HFF-Myc (cell line): ENCODE measurements around the gene TTC39B.

ENCODE experiments used
- DNase-seq: peaks from one replicate; pipeline ENCODE4 v3.0.0-alpha.2; 2011; ENCODE audit warnings: low read depth; ENCODE audit errors: extremely low read depth
- H3K4me3 ChIP-seq: replicated peaks from 2 replicates; pipeline ENCODE4 v1.5.1; 2011; ENCODE audit warnings: low read depth, mild to moderate bottlenecking, control low read depth, low read length
- CTCF ChIP-seq: IDR thresholded peaks from 2 replicates; pipeline ENCODE4 v1.5.1; 2012; ENCODE audit warnings: mild to moderate bottlenecking, low read depth, low read length, control low read depth; ENCODE audit errors: missing control alignments

Gene TTC39B

GRCh38 chr9:15317836-15318235, 10.8 kb upstream of the TTC39B start:
- DNase-seq: no peak
- H3K4me3 ChIP-seq: no peak overlapping the region
- no peak for TF ChIP-seq CTCF

DNA sequence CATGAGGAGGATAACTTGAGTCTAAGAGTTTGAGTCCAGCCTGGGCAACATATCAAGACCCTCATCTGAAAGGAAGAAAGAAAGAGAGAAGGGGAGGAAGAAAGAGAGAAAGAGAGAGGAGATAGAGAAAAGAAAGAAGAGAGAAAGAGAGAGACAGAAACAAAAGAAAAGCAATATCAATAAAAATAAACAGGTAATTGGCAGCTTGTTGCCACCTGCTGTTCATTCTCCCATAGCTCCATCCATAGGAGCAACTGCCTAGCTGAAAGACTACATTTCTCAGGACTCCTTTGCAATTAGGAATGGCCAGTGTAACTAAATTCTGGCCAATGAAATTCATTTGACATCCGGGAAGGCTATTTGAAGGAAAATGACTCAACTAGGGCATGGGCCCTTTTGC, 4.6 kb upstream of the TTC39B start:
- no peak for TF ChIP-seq CTCF
- no peak overlapping the region for H3K4me3 ChIP-seq
- DNase-seq: no peak

- no peak for DNase-seq
- TF ChIP-seq CTCF: no peak
- H3K4me3 ChIP-seq: no peak overlapping the region
These were observed 3.3 kb upstream of the TTC39B start for GRCh38 chr9:15310107-15310850.

- no peak overlapping the region for H3K4me3 ChIP-seq
- no peak for TF ChIP-seq CTCF
- no peak for DNase-seq
These were observed 1.5 kb upstream of the TTC39B start for GRCh38 chr9:15308511-15308910.

- DNase-seq: no peak
- H3K4me3 ChIP-seq: peak overlapping the region; percentile 82
- TF ChIP-seq CTCF: no peak
These were observed 466 bp upstream of the TTC39B start for GRCh38 chr9:15307523-15307841.

- peak overlapping the region; percentile 82 for H3K4me3 ChIP-seq
- no peak for DNase-seq
- no peak for TF ChIP-seq CTCF
These were observed 804 bp downstream of the TTC39B start for GRCh38 chr9:15306068-15306756.
